Skin of body (tissue), 3 donors: ENCODE data around the gene MATCAP1. TPM values are rescaled to one million over a fixed set of nuclear protein-coding genes. Genes with fewer than 3 reads are reported as not detected.

Experiments
- DNase-seq: peaks from one replicate; lab custom pipeline; 2025; lab: John Stamatoyannopoulos, UW
- small RNA-seq: library from RNA; depleted of rRNA; stranded (forward); fragments of <200 nt; gene quantifications from one replicate; pipeline ENCODE3, GENCODE V24; 2014; ENCODE audit warnings: low replicate concordance
- total RNA-seq: library from RNA; depleted of rRNA; stranded (reverse); fragments of >200 nt; gene quantifications from one replicate; pipeline ENCODE4 v1.2.3, GENCODE V29; 2014

The MATCAP1 gene
- total RNA-seq, 1 donor from 2014 or later: 13.9 TPM

DNA sequence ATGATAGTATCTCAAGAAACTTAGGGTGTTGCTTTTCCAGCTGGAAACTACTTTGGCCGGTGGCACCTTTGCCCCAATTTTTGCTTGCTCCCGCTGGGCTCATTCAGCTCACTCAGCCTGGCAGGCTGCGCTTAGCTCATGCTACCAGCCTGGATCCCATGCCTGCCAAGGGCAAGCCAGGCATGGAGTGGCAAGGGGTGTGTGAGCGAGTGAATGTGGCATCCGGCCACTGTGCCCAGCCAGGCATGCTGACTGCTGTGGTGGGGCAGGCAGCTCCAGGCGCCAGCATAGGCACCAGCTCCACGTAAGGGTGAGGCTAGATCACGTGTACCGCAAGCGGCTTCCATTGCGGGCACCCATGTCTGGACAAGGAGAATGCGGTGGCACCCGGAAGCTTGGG is 42.4 kb downstream of the MATCAP1 start:
- DNase-seq: no peak

DNA sequence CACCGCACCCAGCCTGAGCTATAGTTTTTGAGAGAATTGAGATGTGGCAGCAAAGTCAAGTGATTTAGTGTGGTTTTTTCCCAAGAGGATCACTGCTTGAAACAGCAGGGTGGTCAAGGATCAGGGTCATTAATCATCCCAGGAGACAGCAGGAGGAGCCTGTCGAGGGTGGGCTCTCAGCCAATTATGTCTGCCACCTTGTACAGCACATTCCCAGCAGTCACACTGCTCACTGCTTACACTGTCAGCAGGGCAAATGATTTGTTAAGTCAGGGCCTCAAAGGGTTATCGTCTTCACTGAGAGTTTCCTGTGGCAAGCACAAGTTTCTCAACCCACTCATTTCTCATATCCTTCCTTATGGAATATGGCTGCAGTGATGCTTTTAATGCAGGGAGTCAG is 46.2 kb downstream of the MATCAP1 start:
- no peak for DNase-seq

DNA sequence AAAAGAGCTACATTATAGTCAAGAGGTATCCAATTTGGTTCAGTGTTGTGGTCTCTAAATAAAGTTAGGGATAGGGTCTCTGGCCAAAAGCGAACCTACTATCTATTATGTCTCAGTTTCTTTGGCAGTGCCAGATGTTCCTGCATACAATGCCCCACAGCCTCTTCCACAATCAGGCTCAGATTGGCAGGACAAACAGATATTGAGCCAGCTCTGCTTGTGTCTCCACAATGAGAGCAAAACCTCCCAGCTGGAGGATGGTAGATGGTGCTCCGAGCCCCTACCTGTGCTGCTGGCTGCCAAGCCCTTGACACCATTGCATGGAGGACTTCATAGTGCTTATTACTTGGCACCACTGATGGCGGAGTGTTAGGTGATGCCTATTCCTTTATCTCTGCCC is 54.3 kb downstream of the MATCAP1 start:
- DNase-seq: no peak

DNA sequence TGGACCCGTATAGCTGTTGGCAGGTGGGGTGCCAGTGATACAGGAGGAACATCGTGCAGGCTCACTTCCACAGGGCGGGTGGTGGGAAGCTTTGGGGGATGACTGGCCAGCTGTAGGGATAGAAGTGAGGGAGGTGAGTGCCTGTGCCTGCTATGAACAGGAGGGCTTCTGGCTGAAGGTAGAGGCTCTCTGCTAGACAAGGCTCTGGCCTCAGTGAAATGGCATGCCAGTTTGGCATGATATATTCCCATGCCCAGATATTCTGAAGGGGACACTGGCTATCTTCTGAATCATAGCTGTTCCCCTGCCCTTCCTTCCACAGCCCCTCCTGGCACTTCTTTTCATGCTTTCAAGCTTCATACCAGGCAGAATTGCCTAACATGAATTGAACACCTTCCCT is 54.9 kb downstream of the MATCAP1 start:
- no peak for DNase-seq

DNA sequence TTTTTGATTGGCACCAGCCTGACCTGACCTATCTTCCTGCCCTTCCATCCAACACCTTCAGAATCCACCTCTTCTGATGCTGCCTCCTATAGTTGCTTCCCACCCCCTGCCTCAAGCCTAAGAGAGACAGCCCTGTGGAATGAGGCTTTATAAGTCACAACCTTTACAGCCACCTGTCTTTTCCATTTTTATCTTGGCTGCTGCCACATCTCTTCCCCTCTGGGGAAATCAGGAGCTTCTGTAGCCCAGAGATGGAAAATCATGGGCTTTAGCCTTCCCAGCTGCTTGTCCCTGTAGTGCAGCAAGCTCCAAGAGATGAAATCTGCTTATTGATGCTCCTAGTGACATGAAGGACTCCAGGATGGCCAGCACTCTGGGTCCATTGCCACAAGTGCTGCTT is 55.3 kb downstream of the MATCAP1 start:
- no peak for DNase-seq

Small RNA genes within 50 kb of the gene (small RNA-seq; reads per million reads assigned to genes)
- gene MIR328: 6.7 reads per million, percentile 91 among the genes with 10 or more reads in this experiment

Other genes starting within 250 kb of the MATCAP1 start
- gene CIAO2B, start 249.6 kb downstream of the MATCAP1 start, total RNA-seq: 39.0 TPM
- 18.7 TPM for gene CES2, start 248.4 kb downstream of the MATCAP1 start, total RNA-seq
- gene CES3, start 222.7 kb downstream of the MATCAP1 start, total RNA-seq: not detected
- 7.9 TPM for gene CES4A, start 195.4 kb downstream of the MATCAP1 start, total RNA-seq
- gene CBFB, start 154.8 kb downstream of the MATCAP1 start, total RNA-seq: 51.0 TPM
- 21.2 TPM for gene PHAF1, start 74.0 kb downstream of the MATCAP1 start, total RNA-seq
- 14.8 TPM for gene B3GNT9, start 33.0 kb downstream of the MATCAP1 start, total RNA-seq
- 5.8 TPM for gene TRADD, start 24.1 kb downstream of the MATCAP1 start, total RNA-seq
- 4.5 TPM for gene FBXL8, start 24.0 kb downstream of the MATCAP1 start, total RNA-seq
- gene HSF4, start 19.2 kb downstream of the MATCAP1 start, total RNA-seq: 14.3 TPM
- 14.3 TPM for gene NOL3, start 13.4 kb downstream of the MATCAP1 start, total RNA-seq
- gene EXOC3L1, start 6.2 kb upstream of the MATCAP1 start, total RNA-seq: 1.7 TPM
- 23.5 TPM for gene E2F4, start 8.2 kb upstream of the MATCAP1 start, total RNA-seq
- 4.0 TPM for gene ELMO3, start 15.2 kb upstream of the MATCAP1 start, total RNA-seq
- 22.0 TPM for gene TMEM208, start 43.2 kb upstream of the MATCAP1 start, total RNA-seq
- gene FHOD1, start 63.5 kb upstream of the MATCAP1 start, total RNA-seq: 8.0 TPM
- 0.79 TPM for gene SLC9A5, start 65.0 kb upstream of the MATCAP1 start, total RNA-seq
- 16.1 TPM for gene PLEKHG4, start 95.6 kb upstream of the MATCAP1 start, total RNA-seq
- gene KCTD19, start 142.8 kb upstream of the MATCAP1 start, total RNA-seq: 0.20 TPM
- 0.20 TPM for gene LRRC36, start 142.9 kb upstream of the MATCAP1 start, total RNA-seq
- 22.6 TPM for gene TPPP3, start 209.5 kb upstream of the MATCAP1 start, total RNA-seq
- 7.0 TPM for gene ZDHHC1, start 232.5 kb upstream of the MATCAP1 start, total RNA-seq
- 7.5 TPM for gene HSD11B2, start 247.2 kb upstream of the MATCAP1 start, total RNA-seq